Esophagus muscularis mucosa (tissue), 3 donors: ENCODE data around the gene MAGI3.

Experiments
- CTCF ChIP-seq, 3 experiments: fragments of 200-600 bp in 2 of 3; fragments of 450-650 bp in 1 of 3; sonication (generic) in 2 of 3; IDR thresholded peaks; one replicate each; pipeline ENCODE4 v1.5.1; 2017 to 2019; ENCODE audit warnings: antibody characterized with exemption in 3 of 3, mild to moderate bottlenecking in 2 of 3, moderate library complexity in 1 of 3
- POLR2A ChIP-seq: fragments of 450-650 bp; IDR thresholded peaks from one replicate; pipeline ENCODE4 v1.6.1; 2017; ENCODE audit warnings: antibody characterized with exemption, moderate library complexity, mild to moderate bottlenecking, low read depth

GRCh38 chr1:113390871-113391648 lies 745 bp downstream of the MAGI3 start:
- TF ChIP-seq CTCF (IDR thresholded peaks at IDR 0.05) (no peak), POLR2A (no peak)
